DND-41 (cell line): ENCODE data around the gene ORAI1.

Source experiments
- ATAC-seq: fragments of 200-7000 bp; cut with Tn5 transposase; 3 replicates; pipeline ENCODE4 v1.9.1; 2021; ENCODE audit warnings: low read depth; ENCODE audit not compliant: insufficient read depth
- DNase-seq: peaks from one replicate; pipeline ENCODE4 v3.0.0-alpha.2; 2020
- H2AFZ ChIP-seq: 2 replicates; pipeline ENCODE4 v1.6.0; 2012; ENCODE audit warnings: low read depth, low read length
- H3K27ac ChIP-seq: 2 replicates; pipeline ENCODE4 v1.5.1; 2012; ENCODE audit warnings: low read length, inconsistent platforms
- H3K27me3 ChIP-seq: fragments of 200-600 bp; sonication (generic); 2 replicates; pipeline ENCODE4 v1.6.0; 2012; ENCODE audit warnings: low read length, mild to moderate bottlenecking, inconsistent platforms; ENCODE audit not compliant: insufficient read depth, poor library complexity
- H3K36me3 ChIP-seq: 2 replicates; pipeline ENCODE4 v1.5.1; 2012; ENCODE audit warnings: low read length, inconsistent platforms; ENCODE audit not compliant: insufficient read depth
- H3K4me1 ChIP-seq: 2 replicates; pipeline ENCODE4 v1.5.1; 2012; ENCODE audit warnings: mild to moderate bottlenecking, low read length; ENCODE audit not compliant: insufficient read depth
- H3K4me2 ChIP-seq: 2 replicates; pipeline ENCODE4 v1.6.0; 2012; ENCODE audit warnings: mild to moderate bottlenecking, moderate library complexity, low read length, inconsistent platforms; ENCODE audit not compliant: insufficient read depth
- H3K4me3 ChIP-seq, 2 experiments: fragments of 200-600 bp in 1 of 2; shearing (Covaris generic) in 1 of 2; 2 replicates each; pipeline ENCODE4 v1.5.1; 2012 to 2016; ENCODE audit warnings: inconsistent platforms in 2 of 2, low read length in 2 of 2, mild to moderate bottlenecking in 2 of 2, low read depth in 1 of 2, moderate library complexity in 1 of 2
- H3K79me2 ChIP-seq: 2 replicates; pipeline ENCODE4 v1.6.0; 2012; ENCODE audit warnings: low read length, inconsistent platforms; ENCODE audit not compliant: insufficient read depth
- H3K9ac ChIP-seq: 2 replicates; pipeline ENCODE4 v1.6.0; 2012; ENCODE audit warnings: low read depth, mild to moderate bottlenecking, inconsistent platforms, low read length, moderate library complexity
- H3K9me3 ChIP-seq: 2 replicates; pipeline ENCODE4 v1.5.1; 2012; ENCODE audit warnings: low read length, moderate library complexity, mild to moderate bottlenecking, inconsistent platforms; ENCODE audit not compliant: insufficient read depth, severe bottlenecking
- H4K20me1 ChIP-seq: 2 replicates; pipeline ENCODE4 v1.6.0; 2012; ENCODE audit warnings: low read length; ENCODE audit not compliant: insufficient read depth
- EZH2 ChIP-seq: IDR thresholded peaks from 3 replicates; pipeline ENCODE4 v1.6.1; 2012; ENCODE audit warnings: borderline replicate concordance, low read depth, mild to moderate bottlenecking, moderate library complexity, low read length, inconsistent platforms; ENCODE audit not compliant: severe bottlenecking
- TF ChIP-seq, protein P1 (sequence below): IDR thresholded peaks from 2 replicates; pipeline ENCODE4 v1.5.1; 2012; ENCODE audit warnings: borderline replicate concordance, low read length, moderate library complexity, mild to moderate bottlenecking; ENCODE audit not compliant: poor library complexity, severe bottlenecking; ENCODE audit errors: extremely low read depth

The ORAI1 gene

DNA sequence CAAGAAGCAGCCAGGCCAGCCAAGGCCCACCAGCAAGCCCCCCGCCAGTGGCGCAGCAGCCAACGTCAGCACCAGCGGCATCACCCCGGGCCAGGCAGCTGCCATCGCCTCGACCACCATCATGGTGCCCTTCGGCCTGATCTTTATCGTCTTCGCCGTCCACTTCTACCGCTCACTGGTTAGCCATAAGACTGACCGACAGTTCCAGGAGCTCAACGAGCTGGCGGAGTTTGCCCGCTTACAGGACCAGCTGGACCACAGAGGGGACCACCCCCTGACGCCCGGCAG is 15.0 kb downstream of the ORAI1 start:
- H3K4me1 ChIP-seq = peaks cover 17% of the 10 kb centered on the region

DNA sequence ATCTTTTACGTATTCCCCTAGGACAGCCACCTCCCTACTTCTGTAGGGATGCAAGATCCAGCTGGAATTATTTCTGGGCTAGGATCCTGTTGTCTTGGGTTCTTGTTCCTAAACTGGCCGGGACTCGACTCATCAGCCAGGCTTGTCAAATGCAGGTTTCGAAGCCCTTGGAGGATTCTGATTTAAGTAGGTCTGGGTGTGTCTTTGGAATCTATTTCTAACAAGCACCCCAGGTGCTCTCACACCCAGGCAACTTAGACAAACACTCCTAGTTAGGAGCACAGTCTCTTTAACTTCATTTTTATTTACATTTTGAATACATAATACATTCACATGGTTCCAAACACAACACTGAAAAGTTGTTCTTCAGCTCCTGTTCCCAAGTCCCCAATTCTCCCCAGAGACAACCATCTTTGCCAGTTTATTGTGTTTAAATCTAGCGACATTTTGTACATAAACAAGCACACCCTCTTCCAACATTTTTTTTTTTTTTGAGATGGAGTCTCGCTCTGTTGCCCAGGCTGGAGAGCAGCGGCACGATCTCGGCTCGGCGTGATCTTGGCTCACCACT is 22.2 kb downstream of the ORAI1 start:
- H3K27ac ChIP-seq = no peak overlapping the region
- ATAC-seq = no peak
- DNase-seq = no peak
- no peak overlapping the region for H3K4me3 ChIP-seq
- no peaks in the 10 kb centered on the region for H3K9me3 ChIP-seq
- H3K36me3 ChIP-seq = no peaks in the 10 kb centered on the region
- no peaks in the 10 kb centered on the region for H3K79me2 ChIP-seq
- H3K9ac ChIP-seq = no peak overlapping the region
- peaks cover 18% of the 10 kb centered on the region for H3K4me1 ChIP-seq
- H2AFZ ChIP-seq = no peak overlapping the region
- H3K27me3 ChIP-seq = no peaks in the 10 kb centered on the region
- H3K4me2 ChIP-seq = no peak overlapping the region
- TF ChIP-seq EZH2 = no peak
- TF ChIP-seq, protein P1, sequence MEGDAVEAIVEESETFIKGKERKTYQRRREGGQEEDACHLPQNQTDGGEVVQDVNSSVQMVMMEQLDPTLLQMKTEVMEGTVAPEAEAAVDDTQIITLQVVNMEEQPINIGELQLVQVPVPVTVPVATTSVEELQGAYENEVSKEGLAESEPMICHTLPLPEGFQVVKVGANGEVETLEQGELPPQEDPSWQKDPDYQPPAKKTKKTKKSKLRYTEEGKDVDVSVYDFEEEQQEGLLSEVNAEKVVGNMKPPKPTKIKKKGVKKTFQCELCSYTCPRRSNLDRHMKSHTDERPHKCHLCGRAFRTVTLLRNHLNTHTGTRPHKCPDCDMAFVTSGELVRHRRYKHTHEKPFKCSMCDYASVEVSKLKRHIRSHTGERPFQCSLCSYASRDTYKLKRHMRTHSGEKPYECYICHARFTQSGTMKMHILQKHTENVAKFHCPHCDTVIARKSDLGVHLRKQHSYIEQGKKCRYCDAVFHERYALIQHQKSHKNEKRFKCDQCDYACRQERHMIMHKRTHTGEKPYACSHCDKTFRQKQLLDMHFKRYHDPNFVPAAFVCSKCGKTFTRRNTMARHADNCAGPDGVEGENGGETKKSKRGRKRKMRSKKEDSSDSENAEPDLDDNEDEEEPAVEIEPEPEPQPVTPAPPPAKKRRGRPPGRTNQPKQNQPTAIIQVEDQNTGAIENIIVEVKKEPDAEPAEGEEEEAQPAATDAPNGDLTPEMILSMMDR = no peak
- H4K20me1 ChIP-seq = no peaks in the 10 kb centered on the region

More for the DNA sequence above, 15.0 kb downstream of the ORAI1 start:
- Histone ChIP-seq H2AFZ (no peak overlapping the region), H3K9me3 (no peaks in the 10 kb centered on the region), H3K36me3 (peaks cover 16% of the 10 kb centered on the region), H3K9ac (no peak overlapping the region), H3K4me3 (no peak overlapping the region), H3K27ac (peak overlapping the region; percentile 44; the same call in 1 of the 2 replicates), H3K4me2 (no peak overlapping the region), H3K27me3 (no peaks in the 10 kb centered on the region), H4K20me1 (peaks cover 19% of the 10 kb centered on the region), H3K79me2 (peaks cover 28% of the 10 kb centered on the region)
- no peak for DNase-seq
- no peak for ATAC-seq
- TF ChIP-seq, protein P1 = no peak
- no peak for TF ChIP-seq EZH2

DNA sequence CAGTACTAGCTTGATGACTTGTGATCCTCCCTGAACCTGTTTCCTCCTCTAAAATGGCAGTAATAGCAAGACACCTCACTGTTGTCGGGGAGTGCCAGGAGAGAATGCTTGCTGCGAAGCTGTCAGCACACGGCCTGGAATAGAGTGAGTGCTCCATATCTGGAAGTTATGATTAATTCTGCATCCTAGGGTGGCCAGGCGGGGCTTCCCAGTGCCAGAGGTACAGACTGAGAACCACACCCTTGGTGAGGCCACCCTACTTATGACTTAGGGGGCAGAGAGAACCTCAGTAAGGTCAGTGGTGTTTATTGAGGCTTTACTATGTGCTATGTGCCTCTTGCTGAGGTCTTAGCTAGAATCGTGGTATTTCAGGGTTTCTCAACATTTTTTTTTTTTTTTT is 23.0 kb downstream of the ORAI1 start:
- Histone ChIP-seq H3K27me3 (no peaks in the 10 kb centered on the region), H3K4me3 (no peak overlapping the region), H3K27ac (peak overlapping the region; percentile 52; the same call in 1 of the 2 replicates), H2AFZ (no peak overlapping the region), H3K4me2 (no peak overlapping the region), H4K20me1 (no peaks in the 10 kb centered on the region), H3K9me3 (no peaks in the 10 kb centered on the region), H3K9ac (no peak overlapping the region), H3K36me3 (no peaks in the 10 kb centered on the region), H3K4me1 (peaks cover 18% of the 10 kb centered on the region), H3K79me2 (no peaks in the 10 kb centered on the region)
- no peak for TF ChIP-seq EZH2
- ATAC-seq (peak; percentile 16; the same call in 1 of the 3 replicates), DNase-seq (no peak)

DNA sequence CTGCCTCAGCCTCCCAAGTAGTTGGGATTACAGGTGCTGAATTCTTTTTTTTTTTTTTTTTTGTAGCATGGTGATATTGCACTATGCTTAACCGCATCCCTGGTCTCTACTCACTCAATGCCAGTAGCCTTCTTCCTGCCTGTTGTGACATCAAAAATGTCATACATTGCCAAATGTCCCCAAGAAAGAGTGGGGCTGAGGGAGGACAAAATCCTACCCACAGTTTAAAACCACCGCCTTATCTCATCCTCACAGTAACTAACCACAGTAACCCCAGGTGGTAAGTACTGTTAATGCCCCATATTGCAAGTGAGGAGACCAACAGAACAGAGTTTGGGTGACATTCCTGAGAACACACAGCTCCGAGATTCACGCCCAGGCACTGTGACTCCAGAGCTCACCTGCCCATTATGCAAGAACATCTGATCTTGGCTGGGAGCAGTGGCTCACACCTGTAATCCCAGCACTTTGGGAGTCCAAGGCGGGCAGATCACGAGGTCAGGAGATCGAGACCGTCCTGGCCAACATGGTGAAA is 23.6 kb downstream of the ORAI1 start:
- Histone ChIP-seq H3K4me1 (peaks cover 18% of the 10 kb centered on the region), H3K9ac (no peak overlapping the region), H3K4me3 (no peak overlapping the region), H2AFZ (no peak overlapping the region), H3K27me3 (no peaks in the 10 kb centered on the region), H3K27ac (peak overlapping the region; percentile 59; the same call in 1 of the 2 replicates), H3K79me2 (no peaks in the 10 kb centered on the region), H3K36me3 (no peaks in the 10 kb centered on the region), H4K20me1 (no peaks in the 10 kb centered on the region), H3K9me3 (no peaks in the 10 kb centered on the region), H3K4me2 (no peak overlapping the region)
- DNase-seq (peak; percentile 70), ATAC-seq (peak; percentile 92)
- TF ChIP-seq EZH2 = no peak
- TF ChIP-seq, protein P1 = no peak
